Ammon's horn (tissue), 1 donor: ENCODE data around the gene OTC.

Experiments
- DNase-seq: peaks from one replicate; pipeline ENCODE4 v3.0.0-alpha.2; 2016; ENCODE audit warnings: low spot score

The OTC gene

GRCh38 chrX:38357747-38358673 lies 5.6 kb downstream of the OTC start:
- no peak for DNase-seq

- DNase-seq = no peak
These were observed 10.6 kb downstream of the OTC start for GRCh38 chrX:38363046-38363445.

DNA sequence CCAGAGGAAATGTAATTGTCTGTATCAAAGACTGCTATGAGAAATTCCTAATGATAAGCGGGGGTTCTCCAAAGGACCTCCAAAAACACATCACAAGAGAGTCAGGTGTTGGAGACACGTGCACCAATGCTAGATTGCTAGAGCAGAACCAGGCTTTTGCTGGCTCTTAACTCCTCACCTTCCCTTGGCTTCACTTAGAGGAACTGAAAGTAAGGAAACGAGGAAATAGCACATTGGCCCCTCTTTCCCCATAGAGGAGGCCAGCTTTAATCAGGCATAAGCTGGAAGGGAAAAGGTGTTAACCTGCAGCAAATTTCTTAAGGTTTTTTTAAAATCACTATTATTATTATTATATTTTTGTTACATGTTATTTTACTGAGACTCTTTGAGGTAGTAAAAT lies 13.6 kb downstream of the OTC start:
- DNase-seq = peak; percentile 4

DNA sequence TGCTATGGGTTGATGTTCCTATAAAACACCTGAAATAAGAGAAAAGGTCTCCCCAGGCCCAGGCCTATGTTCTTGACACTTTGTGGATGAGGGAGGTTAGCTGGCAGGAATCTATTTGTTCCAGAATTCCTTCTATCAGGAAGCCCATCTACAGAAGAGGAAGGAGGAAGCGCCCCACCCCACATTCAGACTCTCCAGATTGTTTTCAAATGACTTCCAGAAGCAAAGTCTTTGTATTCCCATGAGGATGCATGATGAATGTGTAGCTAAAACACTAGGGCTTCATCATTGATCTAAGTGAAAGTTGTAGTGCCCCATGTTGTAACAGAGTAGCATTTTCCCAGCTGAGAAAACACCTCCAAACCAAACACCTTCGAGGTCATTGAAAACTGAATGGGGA lies 16.4 kb downstream of the OTC start:
- DNase-seq = no peak

DNA sequence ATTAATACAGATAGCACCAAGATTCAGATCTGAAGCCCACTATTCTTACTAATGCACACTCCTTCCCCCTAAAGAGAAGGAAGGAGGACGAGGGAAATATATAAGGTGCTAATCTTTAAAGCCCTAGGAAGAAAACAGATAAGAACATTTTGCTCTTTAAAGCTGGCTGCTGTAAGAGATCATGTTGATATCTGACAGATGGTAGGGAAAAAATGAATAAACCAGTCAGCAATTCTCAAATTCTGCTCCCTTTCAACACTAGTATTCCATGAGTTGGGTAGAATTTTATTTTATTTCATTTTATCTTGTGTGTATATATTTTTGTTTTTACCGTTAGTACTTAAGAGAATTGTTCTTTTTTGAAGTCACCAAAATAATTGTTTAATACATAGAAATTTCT lies 19.2 kb downstream of the OTC start:
- DNase-seq = no peak

GRCh38 chrX:38374431-38374830 lies 22.0 kb downstream of the OTC start:
- DNase-seq = no peak

DNA sequence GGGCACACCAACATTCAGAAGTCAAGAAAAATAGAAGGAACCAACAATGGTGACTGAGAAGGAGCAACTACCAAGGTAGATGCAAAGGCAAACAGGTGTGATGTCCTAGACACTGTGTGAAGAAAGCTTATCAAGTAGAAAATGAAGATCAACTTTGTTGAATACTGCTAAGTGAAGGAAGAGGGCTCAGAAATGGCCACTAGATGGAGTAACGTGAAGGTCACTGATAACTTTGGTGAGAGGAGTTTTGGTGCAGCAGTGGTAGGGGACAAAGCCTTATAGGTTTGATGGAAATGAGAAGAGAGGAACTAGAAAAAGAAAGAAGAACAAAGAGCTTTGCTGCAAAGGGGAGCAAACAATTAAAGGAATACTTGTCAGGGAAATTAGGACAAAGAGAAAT lies 23.5 kb downstream of the OTC start:
- no peak for DNase-seq

- no peak for DNase-seq
These were observed 24.3 kb downstream of the OTC start for GRCh38 chrX:38376747-38377146.

DNA sequence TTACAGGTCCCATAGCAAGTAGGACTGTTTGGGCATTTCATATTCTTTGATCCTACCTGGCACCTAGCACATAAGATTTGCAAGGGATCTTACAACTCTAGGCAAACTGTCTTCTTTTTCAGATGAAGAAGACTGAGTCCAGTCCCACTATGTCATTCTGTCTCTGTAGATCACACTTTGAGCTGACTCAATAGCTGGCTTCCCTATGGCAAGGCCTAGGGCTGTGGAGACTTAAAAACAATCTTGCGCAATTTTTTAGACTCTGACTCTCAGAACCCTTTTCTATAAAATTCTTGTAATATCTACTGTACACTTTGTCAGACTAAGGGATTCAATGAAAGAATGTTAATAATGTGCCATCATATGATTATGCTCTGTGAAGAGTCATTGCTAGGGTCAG lies 26.7 kb downstream of the OTC start:
- DNase-seq = no peak

DNA sequence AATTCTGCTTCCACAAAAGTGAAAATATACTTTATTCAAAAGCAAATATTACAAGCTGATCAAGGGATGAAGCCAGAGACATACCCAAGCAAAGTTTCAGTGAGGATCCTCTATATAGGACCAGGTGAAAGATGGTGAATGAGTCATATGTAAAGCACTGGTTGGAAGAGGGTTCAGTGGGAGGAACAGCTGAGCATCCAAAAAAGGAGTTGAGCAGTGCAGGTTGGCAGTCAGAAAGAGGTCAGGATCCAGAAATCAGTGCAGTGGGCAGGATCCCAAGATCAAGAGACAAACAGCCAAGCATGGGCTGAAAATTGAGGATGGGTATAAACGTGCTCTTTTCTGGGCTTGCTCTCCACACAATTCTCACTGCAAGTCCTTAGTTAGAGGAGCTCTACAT lies 30.3 kb downstream of the OTC start:
- no peak for DNase-seq

DNA sequence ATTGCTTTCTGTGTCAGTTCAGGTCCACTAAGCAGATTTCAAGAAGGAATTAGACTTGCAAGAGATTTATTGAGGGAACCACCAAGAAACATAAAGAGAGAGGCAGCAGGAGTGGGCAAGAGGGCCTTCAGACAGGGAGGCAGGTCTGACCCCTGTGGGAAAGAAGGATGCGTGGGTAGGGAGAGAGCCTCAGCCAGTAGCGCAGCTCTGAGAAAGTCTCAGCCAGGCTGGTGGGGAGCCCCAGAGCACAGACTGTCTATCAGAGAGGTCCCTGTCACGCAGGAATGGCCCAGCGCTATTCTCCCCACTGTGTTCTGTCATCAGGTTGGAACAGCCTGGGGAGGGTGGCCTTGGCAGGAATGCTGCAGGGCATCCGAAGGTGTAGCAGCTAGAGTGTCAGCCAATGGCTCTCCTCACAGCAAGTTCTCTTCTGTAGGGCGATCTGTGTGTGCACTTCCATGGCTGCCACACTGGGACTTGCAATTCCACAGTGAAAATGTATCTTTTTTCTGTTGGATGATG lies 48.0 kb downstream of the OTC start:
- DNase-seq = no peak

DNA sequence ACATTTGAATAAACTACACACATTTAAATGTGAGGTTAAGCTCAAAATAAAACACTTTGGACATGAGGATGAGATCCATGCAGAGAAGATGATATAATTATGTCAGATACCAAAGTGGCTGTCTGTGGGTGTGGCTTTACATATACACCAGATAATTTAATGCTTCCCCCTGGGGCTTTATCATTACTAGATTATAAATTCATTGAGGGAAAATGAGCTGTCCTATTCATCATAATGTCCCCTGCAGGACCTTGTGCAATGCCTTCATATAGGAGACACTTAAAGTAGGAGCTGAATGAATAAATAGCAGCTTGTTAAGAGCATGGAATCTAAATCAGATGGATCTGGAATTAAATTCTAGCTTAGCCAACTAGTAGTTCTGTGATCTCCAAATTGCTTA lies 49.7 kb downstream of the OTC start:
- DNase-seq = no peak

DNA sequence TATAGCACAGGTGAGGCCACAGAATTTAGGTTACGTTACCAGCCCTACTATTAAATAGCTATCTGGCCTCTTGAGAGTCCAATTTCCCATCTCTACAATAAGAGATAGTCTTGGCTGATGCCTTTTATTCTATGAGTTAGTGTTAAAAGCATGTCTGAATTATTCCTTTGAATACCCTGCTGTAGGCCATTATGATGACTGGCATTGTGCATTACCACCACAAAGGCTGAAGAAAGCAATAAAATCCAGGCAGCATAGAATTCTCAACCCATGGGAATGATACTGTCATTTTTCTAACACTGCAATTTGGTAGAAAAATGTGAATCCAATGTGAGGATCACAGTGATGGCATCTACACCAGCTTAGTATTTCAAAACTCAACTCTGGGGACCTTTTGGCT lies 51.4 kb downstream of the OTC start:
- no peak for DNase-seq

- DNase-seq = no peak
These were observed 54.7 kb downstream of the OTC start for GRCh38 chrX:38407126-38407525.

DNA sequence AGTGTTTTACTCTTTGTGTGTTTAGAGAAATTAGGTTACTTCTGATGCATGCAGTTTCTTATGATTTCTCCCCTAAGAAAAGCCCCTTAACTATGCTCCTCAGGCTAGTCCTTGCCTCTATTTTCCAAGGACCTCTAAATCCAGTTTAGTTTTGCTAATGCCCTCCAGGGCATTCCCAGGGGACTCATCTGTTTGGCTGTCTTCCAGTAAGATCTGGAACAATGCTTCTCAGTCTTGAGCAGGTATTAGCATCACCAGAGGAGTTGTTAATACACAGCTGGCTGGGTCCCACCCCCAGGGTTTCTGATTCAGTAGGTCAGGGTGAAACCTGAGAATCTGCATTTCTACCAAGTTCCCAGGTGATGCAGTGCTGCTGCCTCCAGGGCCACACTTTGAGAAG lies 56.9 kb downstream of the OTC start:
- no peak for DNase-seq

GRCh38 chrX:38426785-38427184 lies 74.4 kb downstream of the OTC start:
- DNase-seq = no peak

DNA sequence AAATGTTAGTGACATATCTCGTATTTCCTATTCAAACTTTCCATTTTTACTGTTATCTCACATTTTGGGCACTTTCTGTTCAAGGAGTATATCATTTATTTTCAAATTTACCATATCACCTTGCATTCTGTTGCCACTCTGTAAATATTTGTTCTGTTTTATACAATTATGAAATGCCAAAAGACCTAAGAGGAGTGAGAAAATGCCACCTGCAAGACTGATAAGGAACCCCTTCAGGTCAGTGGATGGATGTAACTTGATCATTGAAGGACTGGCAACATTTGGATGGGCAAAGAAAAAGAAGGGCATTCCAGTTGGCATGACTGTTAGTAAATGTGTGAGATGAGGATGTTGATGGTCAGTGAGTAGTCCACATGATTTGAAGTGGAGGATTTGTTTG lies 79.1 kb downstream of the OTC start:
- no peak for DNase-seq

GRCh38 chrX:38435130-38435529 lies 82.7 kb downstream of the OTC start:
- DNase-seq = no peak

- DNase-seq = no peak
These were observed 84.7 kb downstream of the OTC start for GRCh38 chrX:38437093-38437492.

GRCh38 chrX:38438321-38438720 lies 85.9 kb downstream of the OTC start:
- no peak for DNase-seq

DNA sequence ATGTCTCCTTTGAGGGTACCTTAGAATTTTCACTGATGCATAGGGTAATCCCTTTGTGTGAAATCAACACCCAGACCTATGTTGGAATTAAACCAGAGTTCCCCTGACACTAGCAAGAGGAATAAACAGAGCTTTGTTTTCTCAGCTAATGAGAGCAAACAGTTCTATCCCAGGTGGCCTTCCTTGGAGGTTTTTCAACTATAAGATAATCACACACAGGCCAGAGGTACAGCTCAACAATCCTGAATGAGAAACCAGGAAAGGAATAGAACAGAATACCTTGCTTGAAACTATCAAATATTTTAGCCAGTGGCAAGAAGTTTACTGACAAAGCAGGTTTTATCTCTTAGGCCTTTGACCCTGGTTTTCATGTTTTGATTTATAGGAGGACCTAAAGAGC lies 100.2 kb downstream of the OTC start:
- DNase-seq = no peak

DNA sequence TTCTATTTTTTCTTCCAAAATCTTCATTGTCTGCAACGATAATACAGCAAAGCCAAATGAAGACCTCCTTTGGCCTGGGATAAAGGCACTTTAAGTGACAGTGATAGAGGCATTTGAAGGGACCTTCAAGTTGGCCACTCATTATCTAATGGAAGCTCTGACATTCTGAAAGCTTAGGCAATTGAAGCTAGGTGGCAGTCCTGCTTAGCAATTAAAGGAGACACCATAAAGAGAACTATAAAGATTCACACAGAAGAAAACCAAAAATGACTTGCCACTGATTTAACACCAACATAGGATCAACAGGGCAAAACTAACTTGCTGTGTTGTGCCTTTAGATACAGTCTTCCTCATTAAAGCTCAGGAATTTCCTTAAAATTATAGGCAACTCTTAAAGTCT lies 105.7 kb downstream of the OTC start:
- DNase-seq = peak; percentile 34

DNA sequence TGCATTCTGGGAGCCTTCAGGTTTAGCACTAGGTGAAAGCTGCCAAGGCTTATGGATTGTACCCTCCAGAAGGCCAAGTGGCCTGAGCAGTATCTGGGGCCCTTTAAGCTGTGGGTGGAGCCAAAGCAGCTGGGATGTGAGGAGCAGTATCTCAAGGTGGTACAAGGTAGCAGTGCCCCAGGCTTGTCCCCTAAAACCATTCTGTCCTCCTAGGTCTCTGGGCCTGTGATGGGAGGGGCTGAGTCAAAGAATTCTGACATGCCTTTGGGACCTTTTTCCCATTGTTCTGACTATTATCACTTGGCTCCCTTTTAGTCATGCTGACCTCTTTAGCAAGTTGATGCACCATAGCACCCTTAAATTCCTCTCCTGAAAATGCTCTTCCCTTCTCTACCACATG lies 109.9 kb downstream of the OTC start:
- DNase-seq = no peak

DNA sequence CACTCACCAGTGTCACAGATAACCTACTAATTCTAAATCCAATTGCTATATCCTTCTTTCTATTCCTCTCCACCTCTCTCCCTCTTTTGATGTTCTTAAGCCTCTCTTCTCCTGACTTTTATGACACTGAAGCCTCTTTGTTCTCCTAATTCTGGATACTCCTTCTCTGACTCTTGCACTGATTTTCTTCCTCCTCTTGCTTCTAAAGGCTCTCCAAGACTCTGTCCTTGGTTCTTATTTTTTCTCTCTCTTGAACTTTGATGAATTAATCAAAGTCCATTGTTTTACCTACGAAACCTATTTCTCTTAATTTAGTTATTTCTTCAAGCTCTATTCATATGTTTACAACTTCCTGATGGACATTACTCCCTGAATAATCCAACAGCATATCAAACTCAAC lies 113.3 kb downstream of the OTC start:
- DNase-seq = no peak
